HepG2 (cell line): ENCODE data around the gene CYP4F22. TPM values are rescaled to one million over a fixed set of nuclear protein-coding genes. Genes with fewer than 3 reads are reported as not detected.
A peak's percentile ranks its signal among the peaks of the same experiment; 100 is the strongest.

Experiments used
- ATAC-seq: fragments of 200-7000 bp; cut with Tn5 transposase; 3 replicates; pipeline ENCODE4 v1.9.1; 2020; ENCODE audit warnings: mild to moderate bottlenecking, moderate library complexity
- BruUV-seq: library from RNA; stranded (reverse); fragments of 400-500 nt; replicated peaks from 2 replicates; lab custom pipeline; 2021; lab: Mats Ljungman, UMichigan
- CTCF ChIA-PET: fragments of 300-600 bp; formaldehyde crosslinking; extraction: SDS; loops from one replicate; lab custom pipeline; 2021; ENCODE audit warnings: low total read pairs, inconsistent platforms, low intra/inter-chr PET ratio; lab: Yijun Ruan, JAX
- POLR2A ChIA-PET: fragments of 350-600 bp; sonication (Branson Sonifier 250); formaldehyde crosslinking; loops from one replicate; lab custom pipeline; 2020; ENCODE audit warnings: antibody characterized with exemption, inconsistent platforms; lab: Yijun Ruan, JAX
- DNase-seq: peaks from one replicate; pipeline ENCODE4 v3.0.0-alpha.2; 2015; ENCODE audit warnings: low spot score
- FAIRE-seq: peaks from 3 replicates; lab custom pipeline; 2011; peaks lifted over from hg19 to GRCh38; lab: Jason Lieb, UNC
- H2AFZ ChIP-seq: one replicate; pipeline ENCODE4 v1.6.1; 2011; ENCODE audit warnings: low read length, inconsistent platforms
- H3K27ac ChIP-seq: fragments of 300-600 bp; 3 replicates; pipeline ENCODE4 v1.8.0; 2011; ENCODE audit warnings: mixed run types, mild to moderate bottlenecking, mixed read lengths, low read length, inconsistent platforms; ENCODE audit not compliant: insufficient read depth; ENCODE audit errors: extremely low read length
- H3K27me3 ChIP-seq, 2 experiments: fragments of 200-600 bp in 1 of 2; 2 replicates in 1 of 2; 3 replicates in 1 of 2; pipeline versions ENCODE4 v1.6.0 to v1.8.0; 2011; ENCODE audit warnings: low read length in 2 of 2, mild to moderate bottlenecking in 2 of 2, moderate library complexity in 2 of 2, inconsistent platforms in 1 of 2; ENCODE audit not compliant: insufficient read depth in 2 of 2, control insufficient read depth in 1 of 2
- H3K36me3 ChIP-seq, 2 experiments: fragments of 200-600 bp in 1 of 2; replicated peaks in 1 of 2; 2 replicates in 1 of 2; 3 replicates in 1 of 2; pipeline versions ENCODE4 v1.5.1 to v1.8.0; 2011; ENCODE audit warnings: low read length in 2 of 2, inconsistent platforms in 1 of 2; ENCODE audit not compliant: insufficient read depth in 2 of 2, control insufficient read depth in 1 of 2
- H3K4me1 ChIP-seq: 2 replicates; pipeline ENCODE4 v1.5.1; 2012; ENCODE audit warnings: low read length, inconsistent platforms; ENCODE audit not compliant: insufficient read depth
- H3K4me2 ChIP-seq: 2 replicates; pipeline ENCODE4 v1.6.0; 2011; ENCODE audit warnings: low read depth, low read length, inconsistent platforms
- H3K4me3 ChIP-seq, 3 experiments: fragments of 200-600 bp in 1 of 3; sonication (generic), shearing (Covaris generic) in 1 of 3; replicated peaks in 1 of 3; 2 replicates each; pipeline ENCODE4 v1.5.1; 2011 to 2016; ENCODE audit warnings: low read length in 3 of 3, inconsistent platforms in 2 of 3, low read depth in 2 of 3, mild to moderate bottlenecking in 2 of 3, control low read depth in 1 of 3, mixed read lengths in 1 of 3; ENCODE audit not compliant: insufficient read depth in 1 of 3
- H3K79me2 ChIP-seq: one replicate; pipeline ENCODE4 v1.6.1; 2011; ENCODE audit warnings: low read length, inconsistent platforms; ENCODE audit not compliant: insufficient read depth
- H3K9ac ChIP-seq: 2 replicates; pipeline ENCODE4 v1.6.0; 2011; ENCODE audit warnings: mild to moderate bottlenecking, low read depth, low read length, inconsistent platforms; ENCODE audit not compliant: insufficient read depth
- H3K9me3 ChIP-seq: 2 replicates; pipeline ENCODE4 v1.5.1; 2012; ENCODE audit warnings: mild to moderate bottlenecking, low read length
- H4K20me1 ChIP-seq: 2 replicates; pipeline ENCODE4 v1.6.0; 2011; ENCODE audit warnings: inconsistent platforms, mild to moderate bottlenecking, low read length, moderate library complexity; ENCODE audit not compliant: insufficient read depth
- RBFOX2 ChIP-seq: fragments of 200-400 bp; formaldehyde crosslinking; IDR thresholded peaks from 2 replicates; pipeline ENCODE4 v1.6.1; 2017; ENCODE audit warnings: low read depth, mild to moderate bottlenecking, low read length
- ZNF768 ChIP-seq: sonication (generic); formaldehyde crosslinking; IDR thresholded peaks from 2 replicates; pipeline ENCODE4 v1.4.0; 2020; ENCODE audit warnings: missing genetic modification reagents
- ZNF891 ChIP-seq: sonication (generic); formaldehyde crosslinking; IDR thresholded peaks from 2 replicates; pipeline ENCODE4 v1.5.0; 2020; ENCODE audit warnings: mild to moderate bottlenecking, missing genetic modification reagents
- WGBS: methylation state at CpG from one replicate; pipeline ENCODE4 v1.1.6; 2017; ENCODE audit warnings: low lambda C conversion rate; 5-methylcytosine and 5-hydroxymethylcytosine counted together
- in situ Hi-C: cut with HindIII; loops from 2 replicates; pipeline ENCODE4 v1.10.0; 2017; ENCODE audit warnings: low pct_unique_long_range_greater_than_20kb; ENCODE audit not compliant: extremely low pct_ligation_motif_present
- intact Hi-C: fragments of 100-400 bp; cut with micrococcal nuclease; formaldehyde crosslinking; loops from one replicate; pipeline ENCODE4 v1.10.0; 2022; ENCODE audit not compliant: unreplicated experiment
- polyA plus RNA-seq, 8 experiments: library from polyadenylated mRNA; depleted of rRNA in 3 of 8; stranded (reverse) in 7 of 8; unstranded in 1 of 8; fragments of >200 nt; fragmentation: Illumina TruSeq in 4 of 8; extraction: Trizol in 4 of 8; gene quantifications; 2 replicates each; pipeline versions ENCODE4 v1.2.1 to v1.2.3, GENCODE V29; 2011 to 2016; ENCODE audit warnings: low read depth in 4 of 8, missing spikeins in 1 of 8, mixed read lengths in 1 of 8; ENCODE audit not compliant: insufficient read depth in 1 of 8
- total RNA-seq, 5 experiments: library from RNA; depleted of rRNA; stranded (reverse); fragments of >200 nt; fragmentation: Illumina TruSeq; extraction: Trizol; gene quantifications; 2 replicates each; pipeline ENCODE4 v1.2.3, GENCODE V29; 2016; ENCODE audit warnings: low read depth in 1 of 5

CYP4F22 gene
- total and polyA plus RNA-seq, 2 of the 13 experiments (the other 11 are each of a cell fraction or from before 2014, with no cell fraction given): 0.05 TPM; not detected in 1

DNA sequence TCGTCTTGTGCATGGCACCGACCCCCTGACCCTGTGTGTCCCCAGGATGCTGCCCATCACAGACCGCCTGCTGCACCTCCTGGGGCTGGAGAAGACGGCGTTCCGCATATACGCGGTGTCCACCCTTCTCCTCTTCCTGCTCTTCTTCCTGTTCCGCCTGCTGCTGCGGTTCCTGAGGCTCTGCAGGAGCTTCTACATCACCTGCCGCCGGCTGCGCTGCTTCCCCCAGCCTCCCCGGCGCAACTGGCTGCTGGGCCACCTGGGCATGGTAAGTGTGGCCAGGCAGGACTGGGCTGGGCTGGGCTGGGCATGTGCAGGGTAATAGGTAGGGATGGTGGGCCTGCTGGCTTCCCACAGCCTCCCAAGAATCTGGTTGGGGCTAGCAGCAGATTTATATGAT is 17.0 kb downstream of the CYP4F22 start:
- BruUV-seq: no TSS peak
- FAIRE-seq (no peak), DNase-seq (no peak), ATAC-seq (no peak)
- H3K9ac ChIP-seq: no peak overlapping the region
- H3K36me3 ChIP-seq: no peaks in the 10 kb centered on the region
- ChIA-PET POLR2A (no interaction called here), CTCF (no interaction called here)
- TF ChIP-seq ZNF768 (peak; percentile 79; the same call in 1 of the 2 replicates), ZNF891 (CRISPR knock-in tag) (no peak)
- no peaks in the 10 kb centered on the region for H3K4me1 ChIP-seq
- WGBS: 61% methylated on average over 14 of the region's 15 CpGs
- in situ Hi-C loops (no loop called here), intact Hi-C loops (no loop called here)
- H3K9me3 ChIP-seq: no peaks in the 10 kb centered on the region; the same call in 1 of the 2 replicates
- no peaks in the 10 kb centered on the region for H4K20me1 ChIP-seq
- no peaks in the 10 kb centered on the region for H3K79me2 ChIP-seq
- H3K27ac ChIP-seq: no peak overlapping the region
- no peak overlapping the region for H3K4me3 ChIP-seq
- peaks cover 0 to 2% of the 10 kb centered on the region in 2 experiments; a peak in 2 of 5 replicates for H3K27me3 ChIP-seq
- H3K4me2 ChIP-seq: no peak overlapping the region
- no peak overlapping the region for H2AFZ ChIP-seq

DNA sequence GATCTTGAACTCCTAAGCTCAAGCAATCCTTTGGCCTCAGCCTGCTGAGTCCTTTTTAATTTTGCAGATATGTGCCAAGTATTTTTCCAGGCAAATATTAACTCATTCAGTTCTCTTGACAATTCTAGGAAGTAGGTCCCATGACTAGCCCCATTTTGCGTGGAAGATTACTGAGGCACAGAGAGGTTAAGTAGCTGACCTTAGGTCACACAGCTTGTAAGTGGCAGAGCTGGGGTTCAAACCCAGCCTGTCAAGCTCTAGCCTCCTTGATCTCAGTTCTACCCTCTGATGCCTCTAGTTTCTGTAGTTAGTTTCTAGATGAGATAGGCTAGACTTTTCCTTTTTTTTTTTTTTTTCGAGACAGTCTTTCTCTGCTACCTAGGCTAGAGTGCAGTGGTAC is 18.1 kb downstream of the CYP4F22 start:
- no peaks in the 10 kb centered on the region for H4K20me1 ChIP-seq
- ChIA-PET CTCF (no interaction called here), POLR2A (no interaction called here)
- H3K27ac ChIP-seq: no peak overlapping the region
- no peak overlapping the region for H3K4me2 ChIP-seq
- peak; percentile 52; the same call in 1 of the 2 replicates for TF ChIP-seq ZNF768
- no peak for TF ChIP-seq RBFOX2
- WGBS: 0% methylated on average over 2 of the region's 2 CpGs
- no peaks in the 10 kb centered on the region for H3K79me2 ChIP-seq
- no peak overlapping the region for H3K4me3 ChIP-seq
- H3K27me3 ChIP-seq: peaks cover 0 to 2% of the 10 kb centered on the region in 2 experiments; a peak in 2 of 5 replicates
- H3K9me3 ChIP-seq: no peaks in the 10 kb centered on the region; the same call in 1 of the 2 replicates
- intact Hi-C loops (no loop called here), in situ Hi-C loops (no loop called here)
- no peak for FAIRE-seq
- BruUV-seq: no TSS peak
- H3K9ac ChIP-seq: no peak overlapping the region
- no peak overlapping the region for H2AFZ ChIP-seq
- no peaks in the 10 kb centered on the region for H3K36me3 ChIP-seq
- no peak for ATAC-seq
- no peak for DNase-seq
- H3K4me1 ChIP-seq: no peaks in the 10 kb centered on the region
